PC-9 (cell line): ENCODE data around the gene SPINT1. TPM values are rescaled to one million over a fixed set of nuclear protein-coding genes. Genes with fewer than 3 reads are reported as not detected.

Source experiments
- Bru-seq: library from RNA; stranded (reverse); fragments of 400-500 nt; gene quantifications from one replicate; lab custom pipeline; 2021; lab: Mats Ljungman, UMichigan
- BruChase-seq, 2 experiments: library from RNA; stranded (reverse); fragments of 400-500 nt; gene quantifications; one replicate each; lab custom pipeline; 2021; lab: Mats Ljungman, UMichigan
- BruUV-seq: library from RNA; stranded (reverse); fragments of 400-500 nt; replicated peaks from 2 replicates; lab custom pipeline; 2021; lab: Mats Ljungman, UMichigan
- CTCF ChIA-PET: fragments of 300-600 bp; sonication (Branson Sonifier 250); formaldehyde crosslinking; loops from one replicate; lab custom pipeline; 2022; ENCODE audit warnings: antibody characterized with exemption; lab: Charles Lee
- POLR2A ChIA-PET: fragments of 300-600 bp; sonication (Branson Sonifier 250); formaldehyde crosslinking; loops from one replicate; lab custom pipeline; 2022; ENCODE audit warnings: antibody characterized with exemption; ENCODE audit not compliant: unreplicated experiment; lab: Charles Lee
- DNase-seq, 2 experiments: peaks; one replicate each; pipeline versions ENCODE4 v3.0.0 to v3.0.0-alpha.2; 2015 to 2022; ENCODE audit warnings: mixed read lengths in 1 of 2
- H2AFZ ChIP-seq: fragments of 200-600 bp; sonication (generic); 2 replicates; pipeline ENCODE4 v1.8.1; 2017; ENCODE audit warnings: antibody characterized with exemption
- H3F3A ChIP-seq: fragments of 200-600 bp; sonication (generic); 2 replicates; pipeline ENCODE4 v1.8.1; 2017; ENCODE audit warnings: antibody characterized with exemption, mild to moderate bottlenecking, low read depth; ENCODE audit not compliant: insufficient read depth
- H3K27ac ChIP-seq: fragments of 200-600 bp; sonication (generic); 2 replicates; pipeline ENCODE4 v1.6.1; 2016; ENCODE audit warnings: mixed run types
- H3K27me3 ChIP-seq: fragments of 200-600 bp; sonication (generic); 2 replicates; pipeline ENCODE4 v1.6.1; 2016; ENCODE audit warnings: low read depth, mixed run types; ENCODE audit not compliant: insufficient read depth
- H3K36me3 ChIP-seq: fragments of 200-600 bp; sonication (generic); 2 replicates; pipeline ENCODE4 v1.6.1; 2016; ENCODE audit warnings: low read depth, mixed run types
- H3K4me1 ChIP-seq: fragments of 200-600 bp; sonication (generic); replicated peaks from 2 replicates; pipeline ENCODE4 v1.6.1; 2016; ENCODE audit warnings: mixed run types; ENCODE audit not compliant: insufficient read depth
- H3K4me2 ChIP-seq: fragments of 200-600 bp; sonication (generic); 2 replicates; pipeline ENCODE4 v1.6.1; 2017; ENCODE audit warnings: mixed run types
- H3K4me3 ChIP-seq: fragments of 200-600 bp; sonication (generic); 2 replicates; pipeline ENCODE4 v1.6.1; 2016; ENCODE audit warnings: mixed run types
- H3K79me2 ChIP-seq: fragments of 200-600 bp; sonication (generic); 2 replicates; pipeline ENCODE4 v1.6.1; 2017; ENCODE audit warnings: low read depth, mixed run types
- H3K9me2 ChIP-seq: fragments of 200-600 bp; sonication (generic); 2 replicates; pipeline ENCODE4 v1.8.1; 2017; ENCODE audit warnings: mild to moderate bottlenecking; ENCODE audit not compliant: insufficient read depth
- H3K9me3 ChIP-seq: fragments of 200-600 bp; sonication (generic); 2 replicates; pipeline ENCODE4 v1.8.1; 2016; ENCODE audit warnings: low read depth; ENCODE audit not compliant: insufficient read depth
- H4K20me1 ChIP-seq: fragments of 200-600 bp; sonication (generic); 2 replicates; pipeline ENCODE4 v1.8.1; 2017; ENCODE audit not compliant: insufficient read depth
- CTCF ChIP-seq: fragments of 200-600 bp; sonication (generic); conservative IDR thresholded peaks from 2 replicates; pipeline ENCODE4 v1.6.1; 2017; ENCODE audit warnings: mixed run types, antibody characterized with exemption, mild to moderate bottlenecking, moderate library complexity
- EZH2 ChIP-seq: fragments of 200-600 bp; sonication (generic); IDR thresholded peaks from 2 replicates; pipeline ENCODE4 v1.8.0; 2017; ENCODE audit warnings: antibody characterized with exemption, low read depth
- intact Hi-C: fragments of 100-400 bp; cut with micrococcal nuclease; formaldehyde crosslinking; loops from one replicate; pipeline ENCODE4 v1.10.0; 2022; ENCODE audit not compliant: unreplicated experiment
- long read RNA-seq: library from polyadenylated mRNA; stranded (forward); transcript quantifications from one replicate; pipeline ENCODE4 v2.0.0, GENCODE V29; 2022
- total RNA-seq: library from RNA; stranded (reverse); gene quantifications from 2 replicates; pipeline ENCODE4 v1.2.3, GENCODE V29; 2021

The SPINT1 gene
- total RNA-seq, result 141 and 180 TPM in 2 replicates
- Bru-seq, nascent RNA, result percentile 69 among the genes with signal in this experiment
- percentile 80 among the genes with signal in this experiment for BruChase-seq, experiment 1, labeled RNA remaining after a 2-hour chase
- percentile 91 among the genes with signal in this experiment for BruChase-seq, experiment 2, labeled RNA remaining after a 6-hour chase
- long read RNA-seq, transcript SPINT1-202 (11 exons, 2,456 nt), result major isoform, 100 of 338 reads
- long read RNA-seq, transcript SPINT1-201 (11 exons, 3,056 nt), result minor isoform, 55 of 338 reads
- long read RNA-seq, partial matches to known transcripts, result 136 of 338 reads
- long read RNA-seq, other reads (novel, unspliced or antisense), result 43 of 338 reads

GRCh38 chr15:40843885-40844695 is at the start of gene SPINT1:
Gene SPINT1 (plus strand): TSS chr15:40844048. CDS start chr15:40844555, 507 bp downstream.
- ChIA-PET CTCF (interaction anchor here (0.7 to 1.0 kb wide), 3 partner anchors 13 to 461 kb away, joined by 3 to 4 read pairs (median 4); partner anchors contain the start of gene PPP1R14D), POLR2A (interaction anchor here (0.6 to 0.7 kb wide), 2 partner anchors 56 to 892 kb away, joined by 3 to 4 read pairs; no protein-coding TSS in a partner anchor)
- no peaks in the 10 kb centered on the region for H3K27me3 ChIP-seq
- BruUV-seq, result no TSS peak
- H3K79me2 ChIP-seq, result peaks cover 59% of the 10 kb centered on the region
- peak within 1 kb of the TSS; percentile 100 for H3K4me2 ChIP-seq
- no peak for TF ChIP-seq CTCF
- TF ChIP-seq EZH2, result no peak
- intact Hi-C loops, result loop anchor here (1.0 kb wide), 1 partner anchor 75 kb away; the partner anchor contains the start of gene C15orf62
- no peaks in the 10 kb centered on the region; the same call in 1 of the 2 replicates for H3K36me3 ChIP-seq
- H2AFZ ChIP-seq, result peak within 1 kb of the TSS; percentile 64; the same call in 1 of the 2 replicates
- peaks cover 23% of the 10 kb centered on the region for H3F3A ChIP-seq
- H3K4me3 ChIP-seq, result peak within 1 kb of the TSS; percentile 71
- H3K9me2 ChIP-seq, result no peaks in the 10 kb centered on the region
- peaks cover 31% of the 10 kb centered on the region for H3K4me1 ChIP-seq
- H4K20me1 ChIP-seq, result 0 out of 2 replicates have a peak, but pooled peaks cover 5% of the 10 kb centered on the region
- peak within 1 kb of the TSS; percentile 93 for H3K27ac ChIP-seq
- DNase-seq, result peak; percentile 46 to 72
- no peaks in the 10 kb centered on the region for H3K9me3 ChIP-seq

- H3F3A ChIP-seq, result peaks cover 29% of the 10 kb centered on the region
- H3K4me2 ChIP-seq, result peak overlapping the region; percentile 13; the same call in 1 of the 2 replicates
- no peaks in the 10 kb centered on the region for H3K9me3 ChIP-seq
- no peaks in the 10 kb centered on the region for H4K20me1 ChIP-seq
- H3K4me3 ChIP-seq, result no peak overlapping the region; the same call in 1 of the 2 replicates
- no TSS peak for BruUV-seq
- intact Hi-C loops, result no loop called here
- no peak overlapping the region for H2AFZ ChIP-seq
- H3K27me3 ChIP-seq, result no peaks in the 10 kb centered on the region
- CTCF ChIA-PET, result no interaction called here
- H3K4me1 ChIP-seq, result peaks cover 54% of the 10 kb centered on the region
- H3K36me3 ChIP-seq, result no peaks in the 10 kb centered on the region; the same call in 1 of the 2 replicates
- peak in 1 of 2 experiments; percentile 63 for DNase-seq
- H3K9me2 ChIP-seq, result no peaks in the 10 kb centered on the region
- peaks cover 25% of the 10 kb centered on the region for H3K79me2 ChIP-seq
- peak overlapping the region; percentile 54 for H3K27ac ChIP-seq
- POLR2A ChIA-PET, result interaction anchor here (0.6 to 0.7 kb wide), 3 partner anchors 11 to 1695 kb away, joined by 3 to 11 read pairs (median 5); partner anchors contain the start of genes DNAJC17 and ZFYVE19
- no peak for TF ChIP-seq EZH2
- no peak for TF ChIP-seq CTCF
These were observed 47.8 kb upstream of the SPINT1 start for GRCh38 chr15:40796041-40796440.

- intact Hi-C loops, result no loop called here
- CTCF ChIA-PET, result no interaction called here
- H3K4me1 ChIP-seq, result peaks cover 49% of the 10 kb centered on the region
These were observed 47.3 kb upstream of the SPINT1 start for GRCh38 chr15:40796512-40796911.

More at GRCh38 chr15:40796512-40796911, 47.3 kb upstream of the SPINT1 start:
- TF ChIP-seq EZH2 (no peak), CTCF (no peak)
- Histone ChIP-seq H3F3A (peaks cover 29% of the 10 kb centered on the region), H3K4me3 (no peak overlapping the region; the same call in 1 of the 2 replicates), H3K27ac (peak overlapping the region; percentile 54), H2AFZ (no peak overlapping the region), H3K79me2 (peaks cover 21% of the 10 kb centered on the region), H4K20me1 (no peaks in the 10 kb centered on the region), H3K4me2 (peak overlapping the region; percentile 13; the same call in 1 of the 2 replicates), H3K9me2 (no peaks in the 10 kb centered on the region), H3K9me3 (no peaks in the 10 kb centered on the region), H3K27me3 (no peaks in the 10 kb centered on the region), H3K36me3 (no peaks in the 10 kb centered on the region; the same call in 1 of the 2 replicates)
- POLR2A ChIA-PET, result interaction anchor here (0.6 to 0.7 kb wide), 3 partner anchors 11 to 1695 kb away, joined by 3 to 11 read pairs (median 5); partner anchors contain the start of genes DNAJC17 and ZFYVE19
- BruUV-seq, result no TSS peak
- no peak for DNase-seq
